SH-SY5Y (cell line): ENCODE results near the gene CHST11.

Experiments
- GATA2 ChIP-seq: IDR thresholded peaks from 2 replicates; pipeline ENCODE4 v1.6.1; 2011; ENCODE audit warnings: mild to moderate bottlenecking, low read depth, low read length
- GATA3 ChIP-seq: IDR thresholded peaks from 2 replicates; pipeline ENCODE4 v1.6.1; 2011; ENCODE audit warnings: low read depth, mild to moderate bottlenecking, low read length, moderate library complexity

The CHST11 gene

DNA sequence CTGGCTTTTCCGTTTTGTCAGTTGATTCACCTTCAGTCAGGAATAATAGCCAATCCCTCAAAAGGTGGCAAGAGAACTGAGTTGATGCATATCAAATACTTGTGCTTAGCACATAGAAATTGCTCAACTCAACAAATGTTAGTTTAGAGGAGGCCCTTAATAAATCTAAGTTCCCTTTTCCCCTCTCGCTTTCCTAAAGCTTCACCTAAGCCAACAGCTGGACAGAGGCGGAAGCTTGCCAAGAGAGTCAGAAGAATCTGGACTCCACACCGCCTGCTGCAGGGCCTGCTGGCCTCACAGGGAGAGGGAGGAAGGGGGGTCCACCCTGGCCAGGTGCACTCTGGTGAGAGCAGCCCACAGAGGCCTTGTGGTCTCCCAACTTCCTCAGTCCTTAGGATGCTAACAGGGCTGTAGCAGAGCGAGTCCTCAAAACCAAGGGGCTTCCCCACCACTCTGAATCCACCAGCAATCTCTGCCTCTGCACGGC lies 213.1 kb downstream of the CHST11 start:
- TF ChIP-seq GATA3 (no peak), GATA2 (no peak)

DNA sequence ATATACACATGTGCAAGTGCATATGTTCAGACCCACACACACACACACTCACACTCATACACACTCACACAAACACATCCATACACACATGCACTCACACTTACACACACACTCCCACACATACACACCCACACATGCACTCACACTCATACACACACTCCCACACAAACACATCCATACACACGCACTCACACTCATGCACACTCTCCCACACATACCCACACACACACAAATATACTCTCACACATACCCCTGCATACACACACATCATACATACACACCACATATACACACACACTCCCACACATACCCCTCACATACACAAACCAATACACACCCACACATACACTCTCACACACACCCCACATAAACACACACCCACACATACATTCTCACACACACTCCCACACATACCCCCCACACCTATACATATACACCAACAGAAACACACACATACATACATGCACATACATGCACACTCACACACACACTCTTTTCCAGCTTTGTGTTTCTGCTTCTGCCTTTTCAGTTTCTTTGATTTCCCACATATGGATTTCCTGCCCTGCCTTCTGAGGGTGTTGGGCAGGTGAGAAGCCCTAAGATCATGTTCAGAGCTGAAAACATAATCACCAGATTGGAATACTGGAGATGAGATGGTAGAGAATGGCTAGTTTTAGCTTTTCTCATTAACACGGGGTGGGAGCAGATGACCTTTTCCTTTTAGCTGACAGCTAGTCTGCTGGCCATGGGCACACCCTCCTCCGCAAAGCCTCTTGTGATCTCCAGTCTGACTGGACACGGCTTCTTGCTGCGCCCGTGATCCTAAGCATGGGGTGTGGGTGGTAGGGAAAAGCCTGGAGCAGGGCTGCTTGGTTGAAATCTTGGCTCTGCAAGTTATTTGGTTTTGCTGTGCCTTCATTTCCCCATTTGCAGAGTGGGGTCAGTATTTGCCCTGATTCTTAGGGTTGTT lies 214.0 kb downstream of the CHST11 start:
- no peak for TF ChIP-seq GATA2
- TF ChIP-seq GATA3, result no peak

DNA sequence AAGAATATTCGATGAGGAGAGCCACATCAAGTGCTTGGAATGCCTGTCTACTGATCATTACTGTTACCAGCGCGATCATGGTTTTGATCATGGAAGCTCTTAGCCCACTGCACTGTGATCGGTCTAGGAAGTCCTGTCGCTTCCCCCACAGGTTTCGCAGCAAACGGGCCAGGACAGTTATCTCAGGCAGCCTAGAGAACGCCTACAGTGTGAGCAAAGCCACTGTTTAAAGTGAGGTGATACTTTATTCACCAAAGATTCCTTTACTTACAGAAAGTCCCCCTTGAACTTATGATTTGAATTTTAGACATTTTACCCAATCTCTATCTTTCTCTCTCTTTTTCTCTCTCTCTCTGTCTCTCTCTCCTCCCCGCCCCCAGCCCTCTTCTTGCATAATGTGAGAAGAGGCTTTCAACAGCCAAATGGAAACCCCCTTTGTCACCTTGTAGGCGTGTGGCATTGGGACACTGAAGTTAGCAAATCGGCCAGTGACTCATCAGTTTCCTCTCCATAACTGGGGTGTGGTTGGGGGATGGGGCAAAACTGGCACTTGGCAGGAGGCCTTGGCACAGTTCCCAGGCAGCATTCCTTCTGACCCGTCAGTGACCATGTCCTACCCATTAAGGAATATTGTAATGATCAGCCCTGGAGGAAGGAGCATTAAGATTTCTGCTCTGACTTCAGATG lies 214.8 kb downstream of the CHST11 start:
- TF ChIP-seq GATA2 (no peak), GATA3 (no peak)

DNA sequence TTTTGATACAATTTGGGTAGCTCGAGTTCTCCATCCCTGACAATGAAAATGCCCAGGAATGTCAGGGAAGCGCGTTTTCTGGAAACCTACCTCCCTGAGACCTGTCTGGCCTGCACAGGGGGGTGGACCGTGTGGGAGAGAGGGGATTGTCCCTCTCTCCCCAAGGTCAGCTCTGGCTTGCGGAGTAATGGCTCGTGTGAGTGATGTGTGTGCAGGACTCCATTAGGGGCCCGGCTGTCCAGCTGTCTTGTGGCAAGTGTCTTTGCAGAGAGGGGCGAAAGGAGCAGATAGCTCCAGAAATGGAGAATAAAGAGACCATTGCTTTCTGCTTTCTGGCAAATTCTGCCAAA lies 215.3 kb downstream of the CHST11 start:
- no peak for TF ChIP-seq GATA2
- no peak for TF ChIP-seq GATA3

DNA sequence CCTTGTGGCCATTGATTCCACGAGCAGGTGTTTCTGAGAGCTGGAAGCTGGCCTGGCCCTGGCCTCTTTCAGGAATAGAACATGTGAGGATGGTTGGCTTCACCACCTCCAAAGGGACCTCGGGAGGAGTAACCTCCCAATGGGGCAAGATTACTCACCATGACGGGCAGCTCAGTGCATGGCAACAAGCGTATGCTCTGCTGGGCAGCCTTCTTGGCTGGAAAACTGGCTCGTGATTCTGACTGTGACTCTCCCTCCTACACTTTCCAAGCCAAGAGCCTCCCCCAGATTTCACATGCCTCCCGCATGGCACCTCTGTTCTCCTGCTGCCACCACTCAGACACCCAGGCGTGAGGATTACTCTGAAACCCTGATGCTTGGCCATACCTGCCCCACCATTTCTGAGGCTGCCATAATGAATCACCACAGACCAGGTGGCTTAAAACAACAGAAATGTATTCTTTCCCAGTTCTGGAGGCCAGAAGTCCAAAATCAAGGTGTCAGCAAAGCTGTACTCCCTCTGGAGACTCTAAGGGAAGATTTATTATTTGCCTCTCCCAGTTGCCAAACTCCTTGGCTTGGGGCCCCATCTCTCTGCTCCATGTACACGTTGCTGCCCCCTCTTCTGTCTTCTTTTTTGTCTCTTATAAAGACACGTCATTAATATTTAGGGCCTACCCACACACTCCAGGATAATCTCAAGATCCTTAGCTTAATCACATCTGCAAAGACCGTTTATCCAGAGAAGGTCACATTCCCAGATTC lies 215.9 kb downstream of the CHST11 start:
- TF ChIP-seq GATA3, result no peak
- TF ChIP-seq GATA2, result no peak

DNA sequence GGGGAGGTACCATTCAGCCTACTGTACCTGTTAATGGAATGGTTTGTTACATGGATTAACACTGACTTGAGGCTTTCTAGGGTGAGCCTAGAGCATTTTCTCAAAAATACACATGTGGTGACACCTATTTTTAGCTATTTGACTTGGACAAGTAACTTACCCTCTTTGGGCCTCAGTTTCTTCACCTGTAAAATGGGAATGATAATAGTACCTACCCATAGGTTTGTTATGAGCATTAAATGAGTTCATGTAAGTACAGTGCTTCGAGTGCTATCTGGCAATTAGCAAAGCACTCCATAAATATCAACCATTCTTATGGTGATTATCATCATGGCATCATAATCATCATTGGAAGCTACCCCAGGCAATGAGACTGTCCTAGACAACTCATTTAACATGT lies 216.5 kb downstream of the CHST11 start:
- TF ChIP-seq GATA3, result no peak
- no peak for TF ChIP-seq GATA2

DNA sequence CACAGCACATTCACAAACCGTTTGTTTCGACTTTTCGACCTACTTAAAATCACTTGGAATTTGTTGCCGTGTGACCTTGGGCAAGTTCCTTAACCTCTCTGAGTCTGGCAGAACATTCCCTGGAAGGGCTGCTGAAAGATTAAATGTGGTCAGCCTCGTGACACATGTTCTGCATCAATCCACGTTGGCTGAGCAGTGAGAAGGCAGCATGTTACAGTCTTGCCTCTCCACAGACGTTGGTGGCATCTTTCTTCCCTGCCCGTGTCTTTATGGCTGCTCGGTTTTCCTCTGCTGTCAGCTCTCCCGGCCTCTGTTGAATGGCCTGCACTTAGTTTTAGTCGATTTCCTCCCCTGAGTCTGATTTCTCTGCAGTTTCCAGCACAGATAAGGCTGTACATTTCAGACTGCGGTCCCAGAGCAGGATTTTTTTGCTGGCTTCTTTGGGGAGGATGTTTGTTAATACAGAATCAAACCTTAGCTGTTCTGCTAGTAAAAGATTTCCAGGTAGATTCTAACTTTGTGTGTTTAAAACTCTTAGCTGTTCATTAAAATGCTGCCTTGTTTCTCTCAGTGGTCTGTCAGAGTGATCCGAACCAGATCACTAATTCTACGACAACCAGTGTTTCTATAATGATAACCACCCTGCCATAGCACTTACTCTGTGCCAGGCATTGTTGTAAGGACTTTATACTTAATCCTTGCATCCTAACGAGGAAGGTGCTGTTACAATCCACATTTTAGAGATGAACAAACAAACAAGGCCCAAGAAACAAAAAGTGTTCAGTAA lies 217.1 kb downstream of the CHST11 start:
- TF ChIP-seq GATA2 (peak; percentile 20; the same call in 1 of the 2 replicates), GATA3 (no peak)

DNA sequence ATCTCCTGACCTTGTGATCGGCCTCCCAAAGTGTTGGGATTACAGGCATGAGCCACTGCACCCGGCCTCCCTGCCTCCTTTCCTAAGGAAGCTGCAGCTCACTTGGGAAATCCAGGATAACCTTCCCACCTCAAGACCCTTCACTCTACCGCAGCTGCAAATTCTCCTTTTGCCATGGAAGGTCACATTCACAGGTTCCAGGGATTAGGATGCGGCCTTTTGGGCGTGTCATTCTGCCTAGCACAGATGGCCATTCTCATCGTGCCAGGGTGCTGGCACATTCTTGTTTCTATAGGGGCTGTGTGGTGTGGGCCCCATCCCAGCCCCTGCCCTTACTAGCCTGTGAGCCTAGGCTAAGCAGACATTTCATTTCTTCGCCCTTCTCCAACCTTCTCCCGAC lies 219.9 kb downstream of the CHST11 start:
- TF ChIP-seq GATA3, result no peak

DNA sequence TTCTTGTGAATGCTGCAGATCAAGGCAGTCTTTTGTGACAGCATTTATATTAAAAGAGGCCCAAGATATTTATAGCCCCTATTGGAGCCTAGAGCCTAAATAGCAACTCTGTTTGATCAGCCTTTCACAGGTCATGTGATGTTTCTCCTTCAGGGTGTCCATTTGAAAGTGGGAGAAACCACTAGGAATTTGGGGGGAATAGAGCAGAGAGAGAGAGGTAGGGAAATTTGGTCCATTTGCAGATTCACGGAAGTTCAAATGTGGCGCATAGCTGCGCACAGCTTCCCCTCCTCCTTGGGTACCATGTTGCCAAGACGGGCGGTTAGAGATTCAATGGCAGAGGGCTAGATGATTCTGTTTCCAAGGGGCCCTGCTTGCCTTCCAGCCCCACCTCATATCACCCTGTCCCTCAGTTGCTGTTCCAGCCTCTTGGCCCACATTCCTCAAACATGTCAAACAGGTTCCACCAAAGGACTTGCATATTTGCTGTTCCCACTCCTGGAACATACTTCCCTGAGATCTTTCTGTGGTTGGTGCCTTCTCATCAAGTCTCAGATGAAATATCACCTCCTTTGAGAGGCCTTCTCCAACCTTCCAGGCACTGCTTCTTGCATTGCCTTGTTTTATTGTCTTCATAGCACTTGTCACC lies 220.8 kb downstream of the CHST11 start:
- TF ChIP-seq GATA3 (no peak), GATA2 (no peak)

DNA sequence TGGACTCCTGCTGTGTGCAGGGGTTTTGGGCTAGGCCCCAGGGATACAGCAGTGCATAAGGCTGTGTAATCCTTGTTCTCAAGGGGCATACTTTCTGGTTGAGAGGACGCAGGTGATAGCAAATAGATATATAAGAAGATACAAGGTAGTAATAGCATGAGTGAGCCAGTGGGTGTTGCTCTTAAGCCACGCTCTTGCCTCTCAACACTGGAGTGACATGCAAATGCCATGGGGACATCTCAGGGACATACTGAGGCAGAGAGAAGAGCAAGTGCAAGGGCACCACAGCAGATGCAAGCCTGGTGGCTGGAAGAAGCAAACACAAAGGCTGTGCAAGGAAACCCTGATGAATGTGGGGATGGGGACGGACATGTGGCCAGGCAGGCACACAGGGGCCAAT lies 223.3 kb downstream of the CHST11 start:
- TF ChIP-seq GATA2, result no peak
- TF ChIP-seq GATA3, result no peak

DNA sequence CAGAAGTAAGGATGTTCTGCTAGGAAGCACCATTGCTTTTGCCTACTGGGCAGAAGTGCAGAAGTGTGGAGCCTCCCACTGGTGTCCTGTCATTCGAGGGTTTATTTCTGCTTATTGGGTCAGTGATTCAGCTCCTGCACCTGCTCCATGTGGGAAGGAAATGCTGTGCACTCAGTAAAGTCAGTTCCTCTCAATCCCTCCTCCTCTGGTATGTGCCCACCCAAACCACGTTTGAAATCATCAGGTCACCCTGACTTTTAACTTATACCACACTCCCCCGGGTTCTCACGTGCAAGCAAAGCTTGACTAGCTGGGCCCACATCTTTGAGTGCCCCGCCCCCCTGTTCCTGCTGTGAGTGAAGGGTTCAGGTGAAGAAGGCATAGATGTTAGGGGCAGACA lies 223.7 kb downstream of the CHST11 start:
- TF ChIP-seq GATA3, result no peak
- no peak for TF ChIP-seq GATA2

DNA sequence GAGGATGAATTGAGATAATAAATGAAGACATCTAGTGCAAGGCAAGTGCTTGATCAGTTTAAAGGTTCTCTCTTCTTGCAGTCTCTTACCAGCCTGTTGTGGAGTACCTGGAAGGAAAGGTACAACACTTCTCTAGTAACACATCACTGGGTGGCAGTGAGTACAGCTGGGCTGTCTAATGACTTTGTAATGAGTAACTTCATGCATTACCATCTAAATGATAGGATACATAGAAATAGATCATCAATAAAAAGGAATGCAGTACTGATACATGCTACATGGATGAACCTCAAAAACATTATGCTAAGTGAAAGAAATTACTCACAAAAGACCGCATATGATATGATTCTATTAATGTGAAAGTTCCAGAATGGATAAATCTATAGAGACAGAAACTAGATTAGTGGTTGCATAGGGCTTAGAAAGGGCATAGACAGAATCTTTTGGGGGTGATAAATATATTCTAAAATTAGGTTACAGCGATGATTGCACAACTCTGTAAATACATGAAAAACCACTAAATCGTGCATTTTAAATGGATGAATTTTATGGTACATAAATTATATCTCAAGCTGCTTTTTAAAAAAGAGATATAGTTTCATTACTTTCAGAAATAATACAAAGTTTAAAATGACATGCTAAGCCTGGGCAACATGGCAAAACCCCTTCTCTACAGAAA lies 224.4 kb downstream of the CHST11 start:
- TF ChIP-seq GATA2, result no peak
- no peak for TF ChIP-seq GATA3
